Erythroblast (primary cell): Measurements from ENCODE around the gene TOX3.

Source experiments
- GATA1 ChIP-seq: IDR thresholded peaks from 2 replicates; pipeline ENCODE4 v1.6.1; 2011; ENCODE audit warnings: low read depth, mild to moderate bottlenecking, control low read depth, low read length, moderate library complexity
- POLR2A ChIP-seq: IDR thresholded peaks from 2 replicates; pipeline ENCODE4 v1.6.1; 2011; ENCODE audit warnings: mild to moderate bottlenecking, low read length

GRCh38 chr16:52476111-52476510 is 70.8 kb downstream of the TOX3 start:
- TF ChIP-seq POLR2A, result no peak
- no peak for TF ChIP-seq GATA1
